ENCODE measurements around the gene NCOA5.

NCOA5 gene

GRCh38 chr20:46028772-46029371, 60.9 kb downstream of the NCOA5 start, which contains the start of gene SLC12A5:
Gene SLC12A5, plus strand, starts transcription at chr20:46029215. Its CDS starts 130 bp downstream, at chr20:46029345.
- no peak within 1 kb of the TSS for H3K27ac ChIP-seq
- TF ChIP-seq CTCF (IDR thresholded peaks at IDR 0.05) (no peak), ZFX (IDR thresholded peaks at IDR 0.05; ENCODE audit: borderline replicate concordance) (no peak)

GRCh38 chr20:46028110-46028509, 61.7 kb downstream of the NCOA5 start:
- TF ChIP-seq ZFX (IDR thresholded peaks at IDR 0.05; ENCODE audit: borderline replicate concordance) (no peak), CTCF (IDR thresholded peaks at IDR 0.05) (no peak)

GRCh38 chr20:46027245-46027853, 62.4 kb downstream of the NCOA5 start:
- no peak overlapping the region for H3K27ac ChIP-seq
- TF ChIP-seq ZFX (IDR thresholded peaks at IDR 0.05; ENCODE audit: borderline replicate concordance) (no peak), CTCF (IDR thresholded peaks at IDR 0.05) (no peak)

More at GRCh38 chr20:46028110-46028509, 61.7 kb downstream of the NCOA5 start:
- no peak overlapping the region for H3K27ac ChIP-seq

GRCh38 chr20:46025376-46025783, 64.4 kb downstream of the NCOA5 start:
- no peak for TF ChIP-seq ZFX (IDR thresholded peaks at IDR 0.05; ENCODE audit: borderline replicate concordance)
- no peak for TF ChIP-seq CTCF (IDR thresholded peaks at IDR 0.05)
- no peak overlapping the region for H3K27ac ChIP-seq

- no peak overlapping the region for H3K27ac ChIP-seq
- TF ChIP-seq ZFX (IDR thresholded peaks at IDR 0.05; ENCODE audit: borderline replicate concordance) (no peak), CTCF (IDR thresholded peaks at IDR 0.05) (no peak)
Observed at GRCh38 chr20:46023999-46024398, 65.8 kb downstream of the NCOA5 start.

GRCh38 chr20:46023148-46023484, 66.6 kb downstream of the NCOA5 start:
- H3K27ac ChIP-seq: no peak overlapping the region
- peak; percentile 54 for TF ChIP-seq CTCF (IDR thresholded peaks at IDR 0.05)
- no peak for TF ChIP-seq ZFX (IDR thresholded peaks at IDR 0.05; ENCODE audit: borderline replicate concordance)

- peak; percentile 81 for TF ChIP-seq CTCF (IDR thresholded peaks at IDR 0.05)
- TF ChIP-seq ZFX (IDR thresholded peaks at IDR 0.05; ENCODE audit: borderline replicate concordance): no peak
- peak overlapping the region; percentile 31; the same call in 1 of the 2 replicates for H3K27ac ChIP-seq
Observed at GRCh38 chr20:46022411-46023147, 67.2 kb downstream of the NCOA5 start.
